ENCODE data around the gene ACADSB.

- TF ChIP-seq POLR2A (IDR thresholded peaks at IDR 0.05; ENCODE audit: extremely low read depth, insufficient read length) (no peak), CTCF (IDR thresholded peaks at IDR 0.05; ENCODE audit: low read depth, low read length) (no peak), MYC (IDR thresholded peaks at IDR 0.05; ENCODE audit: low read depth, low read length) (no peak), MAX (IDR thresholded peaks at IDR 0.05; ENCODE audit: low read depth, low read length) (no peak)
These were observed 8.8 kb downstream of the ACADSB start for GRCh38 chr10:123017421-123018165.

All from NB4 (cell line).